Measurements from ENCODE around the gene KCNB1. TPM values are rescaled to one million over a fixed set of nuclear protein-coding genes. Genes with fewer than 3 reads are reported as not detected.

Gene KCNB1
- total RNA-seq, 2 donors from 2014 or later: not detected

DNA sequence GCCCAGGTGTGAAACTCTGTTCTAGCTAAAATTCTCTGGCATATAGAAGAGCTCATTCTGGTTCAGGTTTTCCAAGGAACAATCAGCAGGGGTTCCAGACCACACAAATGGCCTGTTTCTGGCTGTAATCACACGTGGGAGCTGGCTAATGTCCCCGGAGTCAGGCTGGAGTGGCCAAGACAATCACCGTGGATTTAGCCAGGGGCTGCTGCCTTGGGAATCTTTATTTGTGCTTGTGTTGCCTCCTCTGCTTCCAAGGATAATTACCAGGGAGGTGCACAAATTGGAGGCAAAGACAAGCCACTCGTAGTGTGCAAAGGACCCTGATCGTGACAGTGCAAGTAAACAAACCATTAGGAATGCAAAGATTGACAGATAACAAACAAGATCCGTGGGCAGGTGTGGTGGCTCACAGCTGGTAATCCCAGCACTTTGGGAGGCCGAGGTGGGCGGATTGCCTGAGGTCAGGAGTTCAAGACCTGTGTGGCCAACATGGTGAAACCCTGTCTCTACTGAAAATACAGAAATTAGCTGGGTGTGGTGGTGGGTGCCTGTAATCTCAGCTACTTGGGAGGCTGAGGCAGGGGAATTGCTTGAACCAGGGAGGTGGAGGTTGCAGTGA is 77.3 kb downstream of the KCNB1 start:
- Mint-ChIP-seq H3K4me3 (no peak overlapping the region), H3K27ac (no peak overlapping the region), H3K27me3 (ENCODE audit: low read depth) (peaks cover 16% of the 10 kb centered on the region), H3K36me3 (ENCODE audit: insufficient read depth in 2 of 2) (no peaks in the 10 kb centered on the region), H3K9me3 (no peaks in the 10 kb centered on the region), H3K4me1 (ENCODE audit: low read depth) (no peaks in the 10 kb centered on the region)
- ATAC-seq (replicated peaks in 1 of 2) (no peak), DNase-seq (no peak)

GRCh38 chr20:49404461-49404860 is 78.0 kb downstream of the KCNB1 start:
- H3K4me3 Mint-ChIP-seq: no peak overlapping the region
- H3K9me3 Mint-ChIP-seq: no peaks in the 10 kb centered on the region
- no peak overlapping the region for H3K27ac Mint-ChIP-seq
- ATAC-seq (replicated peaks in 1 of 2) (no peak), DNase-seq (no peak)
- H3K36me3 Mint-ChIP-seq (ENCODE audit: insufficient read depth in 2 of 2): no peaks in the 10 kb centered on the region
- peaks cover 16% of the 10 kb centered on the region for H3K27me3 Mint-ChIP-seq (ENCODE audit: low read depth)
- no peaks in the 10 kb centered on the region for H3K4me1 Mint-ChIP-seq (ENCODE audit: low read depth)

DNA sequence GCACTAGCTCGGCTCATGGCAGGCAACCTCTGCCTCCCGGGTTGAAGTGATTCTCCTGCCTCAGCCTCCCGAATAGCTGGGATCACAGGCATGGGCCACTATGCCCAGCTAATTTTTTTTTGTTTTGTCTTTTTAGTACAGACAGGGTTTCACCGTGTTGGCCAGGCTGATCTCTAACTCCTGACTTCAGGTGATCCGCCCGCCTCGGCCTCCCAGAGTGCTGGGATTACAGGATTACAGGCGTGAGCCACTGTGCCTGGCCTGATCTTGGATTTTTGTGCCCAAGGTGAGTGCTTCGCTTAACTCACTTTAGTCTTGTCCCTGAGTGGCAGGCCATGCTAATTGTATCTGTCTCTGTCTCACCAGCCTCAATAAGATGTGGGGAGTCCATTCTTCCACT is 78.6 kb downstream of the KCNB1 start:
- no peaks in the 10 kb centered on the region for H3K36me3 Mint-ChIP-seq (ENCODE audit: insufficient read depth in 2 of 2)
- no peak for DNase-seq
- no peak overlapping the region for H3K4me3 Mint-ChIP-seq
- ATAC-seq (replicated peaks in 1 of 2): no peak
- H3K27ac Mint-ChIP-seq: no peak overlapping the region
- H3K4me1 Mint-ChIP-seq (ENCODE audit: low read depth): no peaks in the 10 kb centered on the region
- peaks cover 16% of the 10 kb centered on the region for H3K27me3 Mint-ChIP-seq (ENCODE audit: low read depth)
- H3K9me3 Mint-ChIP-seq: no peaks in the 10 kb centered on the region

- Mint-ChIP-seq H3K27ac (no peak overlapping the region), H3K36me3 (ENCODE audit: insufficient read depth in 2 of 2) (no peaks in the 10 kb centered on the region), H3K4me1 (ENCODE audit: low read depth) (no peaks in the 10 kb centered on the region), H3K4me3 (no peak overlapping the region), H3K9me3 (no peaks in the 10 kb centered on the region), H3K27me3 (ENCODE audit: low read depth) (peaks cover 16% of the 10 kb centered on the region)
- no peak for DNase-seq
- no peak for ATAC-seq (replicated peaks in 1 of 2)
These were observed 79.5 kb downstream of the KCNB1 start for GRCh38 chr20:49403012-49403411.

GRCh38 chr20:49400904-49401303 is 81.6 kb downstream of the KCNB1 start:
- no peak for DNase-seq
- no peak for ATAC-seq (replicated peaks in 1 of 2)
- H3K4me1 Mint-ChIP-seq (ENCODE audit: low read depth): no peaks in the 10 kb centered on the region
- H3K4me3 Mint-ChIP-seq: no peak overlapping the region
- H3K27ac Mint-ChIP-seq: no peak overlapping the region
- H3K27me3 Mint-ChIP-seq (ENCODE audit: low read depth): peaks cover 16% of the 10 kb centered on the region
- no peaks in the 10 kb centered on the region for H3K36me3 Mint-ChIP-seq (ENCODE audit: insufficient read depth in 2 of 2)
- H3K9me3 Mint-ChIP-seq: no peaks in the 10 kb centered on the region

- Mint-ChIP-seq H3K27ac (no peak overlapping the region), H3K27me3 (ENCODE audit: low read depth) (peaks cover 16% of the 10 kb centered on the region), H3K36me3 (ENCODE audit: insufficient read depth in 2 of 2) (no peaks in the 10 kb centered on the region), H3K9me3 (no peaks in the 10 kb centered on the region), H3K4me3 (no peak overlapping the region), H3K4me1 (ENCODE audit: low read depth) (no peaks in the 10 kb centered on the region)
- DNase-seq: no peak
- ATAC-seq (replicated peaks in 1 of 2): no peak
These were observed 82.1 kb downstream of the KCNB1 start for GRCh38 chr20:49400410-49400809.

DNA sequence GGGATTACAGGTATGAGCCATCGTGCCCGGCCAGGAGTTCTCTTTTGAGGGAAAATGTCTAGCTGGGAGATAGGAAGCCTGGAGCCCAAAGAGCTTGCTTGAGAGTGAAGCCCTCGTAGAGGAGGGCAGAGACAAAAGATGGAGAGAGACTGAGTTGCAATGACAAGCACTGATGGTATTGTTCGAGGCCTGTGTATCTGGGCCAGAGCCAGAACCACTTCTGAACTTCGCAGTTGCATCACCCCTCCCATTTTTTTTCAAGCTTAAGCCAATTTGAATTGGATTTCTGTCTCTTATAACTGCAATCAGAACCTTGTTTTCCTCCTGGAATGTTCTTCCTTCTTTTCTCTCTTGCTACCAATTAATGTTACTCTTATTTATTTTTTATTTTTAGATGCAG is 83.1 kb downstream of the KCNB1 start:
- no peak for DNase-seq
- Mint-ChIP-seq H3K27me3 (ENCODE audit: low read depth) (peaks cover 16% of the 10 kb centered on the region), H3K4me1 (ENCODE audit: low read depth) (no peaks in the 10 kb centered on the region)

GRCh38 chr20:49398401-49399144 is 83.9 kb downstream of the KCNB1 start:
- H3K4me3 Mint-ChIP-seq: no peak overlapping the region
- H3K27me3 Mint-ChIP-seq (ENCODE audit: low read depth): peaks cover 13% of the 10 kb centered on the region
- ATAC-seq (replicated peaks in 1 of 2) (no peak), DNase-seq (no peak)
- no peak overlapping the region for H3K27ac Mint-ChIP-seq
- H3K36me3 Mint-ChIP-seq (ENCODE audit: insufficient read depth in 2 of 2): no peaks in the 10 kb centered on the region
- no peaks in the 10 kb centered on the region for H3K4me1 Mint-ChIP-seq (ENCODE audit: low read depth)
- H3K9me3 Mint-ChIP-seq: no peaks in the 10 kb centered on the region

More for the DNA sequence above, 83.1 kb downstream of the KCNB1 start:
- Mint-ChIP-seq H3K4me3 (no peak overlapping the region), H3K36me3 (ENCODE audit: insufficient read depth in 2 of 2) (no peaks in the 10 kb centered on the region), H3K27ac (no peak overlapping the region), H3K9me3 (no peaks in the 10 kb centered on the region)
- no peak for ATAC-seq (replicated peaks in 1 of 2)

- Mint-ChIP-seq H3K27ac (no peak overlapping the region), H3K9me3 (no peaks in the 10 kb centered on the region), H3K36me3 (ENCODE audit: insufficient read depth in 2 of 2) (no peaks in the 10 kb centered on the region), H3K27me3 (ENCODE audit: low read depth) (peaks cover 11% of the 10 kb centered on the region), H3K4me3 (no peak overlapping the region), H3K4me1 (ENCODE audit: low read depth) (no peaks in the 10 kb centered on the region)
- ATAC-seq (replicated peaks in 1 of 2): peak in 1 of 2 donors; percentile 26
- DNase-seq: no peak
These were observed 84.9 kb downstream of the KCNB1 start for GRCh38 chr20:49397525-49397924.

- no peaks in the 10 kb centered on the region for H3K9me3 Mint-ChIP-seq
- peaks cover 18% of the 10 kb centered on the region for H3K27me3 Mint-ChIP-seq (ENCODE audit: low read depth)
- no peaks in the 10 kb centered on the region for H3K36me3 Mint-ChIP-seq (ENCODE audit: insufficient read depth in 2 of 2)
- ATAC-seq (replicated peaks in 1 of 2) (no peak), DNase-seq (no peak)
- no peak overlapping the region for H3K27ac Mint-ChIP-seq
- no peak overlapping the region for H3K4me3 Mint-ChIP-seq
- no peaks in the 10 kb centered on the region for H3K4me1 Mint-ChIP-seq (ENCODE audit: low read depth)
These were observed 86.2 kb downstream of the KCNB1 start for GRCh38 chr20:49396230-49396629.

DNA sequence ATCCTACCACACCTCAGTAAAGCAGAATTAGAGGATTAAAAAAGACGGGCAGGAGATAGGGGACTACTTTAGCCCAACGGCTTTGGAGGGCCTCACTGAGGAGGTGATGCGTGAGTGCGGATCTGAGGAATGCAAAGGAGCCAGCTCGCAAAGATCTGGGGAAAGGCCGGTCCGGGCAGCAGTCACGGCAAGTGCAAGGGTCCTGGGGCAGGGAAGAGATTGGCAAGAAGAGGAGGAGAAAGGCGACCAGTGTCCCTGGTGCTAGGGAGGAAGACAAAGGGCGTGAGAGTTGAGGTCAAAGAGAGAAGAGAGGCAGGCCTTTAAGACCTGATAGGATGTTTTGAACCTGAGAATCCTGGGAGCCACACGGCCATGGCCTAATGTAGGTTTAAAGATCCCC is 86.8 kb downstream of the KCNB1 start:
- ATAC-seq (replicated peaks in 1 of 2): no peak
- H3K4me3 Mint-ChIP-seq: no peak overlapping the region
- no peaks in the 10 kb centered on the region for H3K9me3 Mint-ChIP-seq
- no peak for DNase-seq
- no peaks in the 10 kb centered on the region for H3K4me1 Mint-ChIP-seq (ENCODE audit: low read depth)
- H3K36me3 Mint-ChIP-seq (ENCODE audit: insufficient read depth in 2 of 2): no peaks in the 10 kb centered on the region
- H3K27ac Mint-ChIP-seq: no peak overlapping the region
- peaks cover 18% of the 10 kb centered on the region for H3K27me3 Mint-ChIP-seq (ENCODE audit: low read depth)

DNA sequence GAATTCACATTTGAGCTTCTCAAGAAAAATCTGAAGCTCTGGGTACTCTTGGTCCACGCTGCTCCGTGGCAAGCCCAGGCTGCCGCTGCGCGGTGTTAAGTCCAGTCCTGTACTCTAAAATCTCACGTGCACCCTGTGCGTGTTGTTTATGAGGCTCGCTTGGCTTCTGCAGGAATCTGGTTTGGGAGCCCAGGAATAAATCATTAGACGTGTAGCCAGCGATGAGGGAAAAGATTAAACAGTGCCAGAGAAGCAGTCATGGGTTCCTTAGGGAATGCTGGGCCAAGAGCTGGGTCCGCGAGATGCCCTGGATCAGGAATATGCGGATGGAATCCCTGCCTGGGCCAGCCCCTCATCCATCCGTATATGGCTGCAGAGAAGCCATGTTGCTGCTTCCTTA is 87.3 kb downstream of the KCNB1 start:
- Mint-ChIP-seq H3K4me3 (no peak overlapping the region), H3K36me3 (ENCODE audit: insufficient read depth in 2 of 2) (no peaks in the 10 kb centered on the region), H3K9me3 (no peaks in the 10 kb centered on the region), H3K4me1 (ENCODE audit: low read depth) (no peaks in the 10 kb centered on the region), H3K27me3 (ENCODE audit: low read depth) (peaks cover 18% of the 10 kb centered on the region), H3K27ac (no peak overlapping the region)
- no peak for DNase-seq
- no peak for ATAC-seq (replicated peaks in 1 of 2)

DNA sequence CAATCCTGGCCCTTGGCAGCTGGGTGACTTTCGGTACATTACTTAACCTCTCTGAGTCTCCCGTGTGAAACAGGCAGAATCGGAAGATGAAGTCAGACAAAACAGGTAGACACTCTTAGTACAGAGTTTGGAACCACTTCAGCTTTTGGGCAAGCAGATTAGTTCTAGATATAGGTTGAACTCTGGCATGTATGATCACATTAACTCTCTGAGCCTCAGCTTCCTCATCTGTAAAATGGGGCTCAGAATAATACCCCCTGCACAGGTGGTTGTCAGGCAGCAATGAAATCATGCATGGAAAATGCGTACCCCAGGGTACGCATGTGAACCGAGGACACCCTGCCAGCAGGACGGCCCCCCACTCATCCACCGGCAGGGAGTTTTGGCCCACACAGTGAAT is 87.7 kb downstream of the KCNB1 start:
- Mint-ChIP-seq H3K36me3 (ENCODE audit: insufficient read depth in 2 of 2) (no peaks in the 10 kb centered on the region), H3K4me3 (no peak overlapping the region), H3K9me3 (no peaks in the 10 kb centered on the region), H3K27ac (no peak overlapping the region), H3K27me3 (ENCODE audit: low read depth) (peaks cover 18% of the 10 kb centered on the region), H3K4me1 (ENCODE audit: low read depth) (no peaks in the 10 kb centered on the region)
- no peak for ATAC-seq (replicated peaks in 1 of 2)
- no peak for DNase-seq

DNA sequence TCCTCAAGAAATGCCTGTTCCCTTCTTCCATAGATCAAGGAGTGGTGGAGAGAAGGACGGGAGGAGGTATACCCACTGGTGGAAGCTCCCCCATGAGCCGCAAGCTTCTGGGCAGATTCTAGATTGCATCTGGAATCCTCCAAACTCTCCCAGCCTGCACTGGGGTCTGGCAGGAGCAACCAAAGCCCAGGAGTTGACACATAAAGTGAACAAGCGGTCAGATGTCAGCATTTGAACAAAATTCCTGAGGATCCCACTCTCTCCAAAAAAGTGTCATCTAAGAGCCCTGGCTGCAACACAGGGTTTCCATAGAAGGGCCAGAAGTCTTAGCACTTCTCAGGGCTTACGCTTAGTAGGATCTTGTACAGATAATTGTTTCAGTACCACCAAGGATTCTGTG is 88.2 kb downstream of the KCNB1 start:
- H3K9me3 Mint-ChIP-seq: no peaks in the 10 kb centered on the region
- H3K27me3 Mint-ChIP-seq (ENCODE audit: low read depth): peaks cover 18% of the 10 kb centered on the region
- DNase-seq (no peak), ATAC-seq (replicated peaks in 1 of 2) (no peak)
- H3K4me3 Mint-ChIP-seq: no peak overlapping the region
- no peaks in the 10 kb centered on the region for H3K4me1 Mint-ChIP-seq (ENCODE audit: low read depth)
- no peak overlapping the region for H3K27ac Mint-ChIP-seq
- H3K36me3 Mint-ChIP-seq (ENCODE audit: insufficient read depth in 2 of 2): no peaks in the 10 kb centered on the region
